Lower lobe of right lung (tissue), 2 donors: ENCODE measurements around the gene F11R. TPM values are rescaled to one million over a fixed set of nuclear protein-coding genes. Genes with fewer than 3 reads are reported as not detected.
"Not testable (repeated sequence)": the region's sequence is repeated elsewhere in the genome, so short reads cannot be mapped to it uniquely, and the experiment has no call there.

Experiments used
- ATAC-seq, 2 donors: fragments of 200-7000 bp; cut with Tn5 transposase; one replicate each; pipeline ENCODE4 v1.9.1; 2020 to 2022; ENCODE audit warnings: mild to moderate bottlenecking in 2 of 2, moderate library complexity in 2 of 2
- DNase-seq: peaks from one replicate; pipeline ENCODE4 v3.0.0-alpha.2; 2020
- H3K27ac ChIP-seq: fragments of 200-600 bp; one replicate; pipeline ENCODE4 v1.8.0; 2022
- H3K27me3 ChIP-seq: fragments of 200-600 bp; one replicate; pipeline ENCODE4 v1.8.0; 2022; ENCODE audit warnings: low read depth
- H3K36me3 ChIP-seq: fragments of 200-600 bp; one replicate; pipeline ENCODE4 v1.8.0; 2022; ENCODE audit warnings: mild to moderate bottlenecking
- H3K4me1 ChIP-seq: fragments of 200-600 bp; one replicate; pipeline ENCODE4 v1.8.0; 2022
- H3K4me3 ChIP-seq: fragments of 200-600 bp; one replicate; pipeline ENCODE4 v1.8.0; 2022; ENCODE audit warnings: mild to moderate bottlenecking
- H3K9me3 ChIP-seq: fragments of 200-600 bp; one replicate; pipeline ENCODE4 v1.8.0; 2022
- CTCF ChIP-seq: fragments of 200-600 bp; IDR thresholded peaks from one replicate; pipeline ENCODE4 v1.8.0; 2022; ENCODE audit warnings: antibody characterized with exemption, mild to moderate bottlenecking
- intact Hi-C: fragments of 100-400 bp; cut with DNase I; formaldehyde crosslinking; loops from one replicate; pipeline ENCODE4 v1.11.0; 2022
- total RNA-seq: library from RNA; stranded (reverse); fragmentation: NEBNext Ultra II Directional; extraction: Animal tissue kit (Norgen Biotek cat#: 25700); gene quantifications from one replicate; pipeline ENCODE4 v1.2.1, GENCODE V29; 2021
- donor health status: DM: no; HTN: yes; CAD: no; lungs with severe emphysema.

The F11R gene
- total RNA-seq, 1 donor from 2014 or later: 162 TPM

- TF ChIP-seq CTCF: no peak
- intact Hi-C loops: no loop called here
- no peaks in the 10 kb centered on the region for H3K9me3 ChIP-seq
- no peak for DNase-seq
- peak overlapping the region; percentile 91 for H3K4me3 ChIP-seq
- H3K4me1 ChIP-seq: peaks cover 69% of the 10 kb centered on the region
- H3K27me3 ChIP-seq: no peaks in the 10 kb centered on the region
- no peaks in the 10 kb centered on the region for H3K36me3 ChIP-seq
- H3K27ac ChIP-seq: peak overlapping the region; percentile 94
- peak in 1 of 2 donors; percentile 10 for ATAC-seq
Observed at GRCh38 chr1:161017756-161018630, 3.0 kb downstream of the F11R start.

- H3K9me3 ChIP-seq, ATAC-seq, H3K27me3 ChIP-seq, H3K36me3 ChIP-seq, intact Hi-C loops, DNase-seq: not testable (repeated sequence)
- H3K27ac ChIP-seq: peak overlapping the region; percentile 94
- peak overlapping the region; percentile 91 for H3K4me3 ChIP-seq
- peaks cover 77% of the 10 kb centered on the region for H3K4me1 ChIP-seq
Observed at GRCh38 chr1:161017181-161017580, 3.8 kb downstream of the F11R start.

GRCh38 chr1:161016683-161017082 is 4.3 kb downstream of the F11R start:
- H3K4me3 ChIP-seq: not testable (repeated sequence)

GRCh38 chr1:161013488-161014230 is 7.3 kb downstream of the F11R start:
- peak overlapping the region; percentile 45 for H3K4me3 ChIP-seq
- no peaks in the 10 kb centered on the region for H3K36me3 ChIP-seq
- intact Hi-C loops: no loop called here
- DNase-seq (peak; percentile 93), ATAC-seq (peak; percentile 89 to 93)
- H3K9me3 ChIP-seq: no peaks in the 10 kb centered on the region
- H3K27me3 ChIP-seq: no peaks in the 10 kb centered on the region
- TF ChIP-seq CTCF: no peak
- H3K27ac ChIP-seq: peak overlapping the region; percentile 90
- H3K4me1 ChIP-seq: peaks cover 81% of the 10 kb centered on the region

More at GRCh38 chr1:161016683-161017082, 4.3 kb downstream of the F11R start:
- H3K27me3 ChIP-seq, intact Hi-C loops, H3K36me3 ChIP-seq, DNase-seq, H3K9me3 ChIP-seq: not testable (repeated sequence)
- peak; percentile 0 to 30 for ATAC-seq
- peaks cover 78% of the 10 kb centered on the region for H3K4me1 ChIP-seq
- H3K27ac ChIP-seq: peak overlapping the region; percentile 73

- no peaks in the 10 kb centered on the region for H3K36me3 ChIP-seq
- H3K27ac ChIP-seq: peak overlapping the region; percentile 90
- peak overlapping the region; percentile 45 for H3K4me3 ChIP-seq
- H3K4me1 ChIP-seq: peaks cover 81% of the 10 kb centered on the region
- peak; percentile 2 to 14 for ATAC-seq
- TF ChIP-seq CTCF: no peak
- no peaks in the 10 kb centered on the region for H3K27me3 ChIP-seq
- H3K9me3 ChIP-seq: no peaks in the 10 kb centered on the region
- no peak for DNase-seq
- intact Hi-C loops: no loop called here
Observed at GRCh38 chr1:161013131-161013487, 7.8 kb downstream of the F11R start.

GRCh38 chr1:161012420-161012819 is 8.5 kb downstream of the F11R start:
- DNase-seq: no peak

More at GRCh38 chr1:161012420-161012819, 8.5 kb downstream of the F11R start:
- Histone ChIP-seq H3K36me3 (no peaks in the 10 kb centered on the region), H3K27ac (peak overlapping the region; percentile 90), H3K4me3 (no peak overlapping the region), H3K27me3 (no peaks in the 10 kb centered on the region), H3K4me1 (peaks cover 80% of the 10 kb centered on the region), H3K9me3 (no peaks in the 10 kb centered on the region)
- no peak for ATAC-seq
- no peak for TF ChIP-seq CTCF
- intact Hi-C loops: no loop called here
